Stomach smooth muscle (tissue), 2 donors: ENCODE data around the gene ADAMTS9.

Experiments
- H3K27ac ChIP-seq: one replicate; pipeline ENCODE4 v1.7.0; 2013; ENCODE audit warnings: mild to moderate bottlenecking, low read length, inconsistent platforms
- H3K27me3 ChIP-seq, 2 donors: one replicate each; pipeline ENCODE4 v1.7.0; 2013; ENCODE audit warnings: low read length in 2 of 2; ENCODE audit not compliant: insufficient read depth in 2 of 2, control insufficient read depth in 1 of 2
- H3K36me3 ChIP-seq, 2 donors: one replicate each; pipeline ENCODE4 v1.7.0; 2013; ENCODE audit warnings: low read length in 2 of 2; ENCODE audit not compliant: control insufficient read depth in 2 of 2, insufficient read depth in 2 of 2
- H3K4me1 ChIP-seq: one replicate; pipeline ENCODE4 v1.7.0; 2013; ENCODE audit warnings: low read length; ENCODE audit not compliant: control insufficient read depth, insufficient read depth
- H3K4me3 ChIP-seq, 2 donors: one replicate each; pipeline ENCODE4 v1.7.0; 2013; ENCODE audit warnings: low read length in 2 of 2
- H3K9ac ChIP-seq, 2 donors: one replicate each; pipeline ENCODE4 v1.7.0; 2013; ENCODE audit warnings: low read length in 2 of 2, mild to moderate bottlenecking in 1 of 2
- H3K9me3 ChIP-seq, 2 donors: one replicate each; pipeline ENCODE4 v1.7.0; 2013; ENCODE audit warnings: low read length in 2 of 2; ENCODE audit not compliant: control insufficient read depth in 2 of 2
- donor health status: healthy.
- donor health status: Pancreatic carcinoma.

ADAMTS9 gene

GRCh38 chr3:64715211-64715982 is 27.6 kb upstream of the ADAMTS9 start:
- H3K4me3 ChIP-seq: no peak overlapping the region
- no peaks in the 10 kb centered on the region for H3K9me3 ChIP-seq
- no peaks in the 10 kb centered on the region for H3K36me3 ChIP-seq
- H3K4me1 ChIP-seq: peaks cover 4% of the 10 kb centered on the region
- no peaks in the 10 kb centered on the region for H3K27me3 ChIP-seq
- no peak overlapping the region for H3K27ac ChIP-seq
- H3K9ac ChIP-seq: no peak overlapping the region

GRCh38 chr3:64708456-64708855 is 20.7 kb upstream of the ADAMTS9 start:
- Histone ChIP-seq H3K36me3 (no peaks in the 10 kb centered on the region), H3K9ac (no peak overlapping the region), H3K4me1 (no peaks in the 10 kb centered on the region), H3K27me3 (no peaks in the 10 kb centered on the region), H3K9me3 (no peaks in the 10 kb centered on the region), H3K27ac (no peak overlapping the region), H3K4me3 (no peak overlapping the region)

- H3K4me1 ChIP-seq: no peaks in the 10 kb centered on the region
- H3K27me3 ChIP-seq: no peaks in the 10 kb centered on the region
- H3K9ac ChIP-seq: no peak overlapping the region
- no peaks in the 10 kb centered on the region for H3K36me3 ChIP-seq
- H3K27ac ChIP-seq: no peak overlapping the region
- H3K4me3 ChIP-seq: no peak overlapping the region
- no peaks in the 10 kb centered on the region for H3K9me3 ChIP-seq
These were observed 18.1 kb upstream of the ADAMTS9 start for GRCh38 chr3:64705946-64706345.

GRCh38 chr3:64696896-64697295 is 9.1 kb upstream of the ADAMTS9 start:
- Histone ChIP-seq H3K9me3 (no peaks in the 10 kb centered on the region), H3K9ac (no peak overlapping the region), H3K36me3 (no peaks in the 10 kb centered on the region), H3K4me1 (peaks cover 6% of the 10 kb centered on the region), H3K27ac (no peak overlapping the region), H3K4me3 (no peak overlapping the region), H3K27me3 (no peaks in the 10 kb centered on the region)

GRCh38 chr3:64694114-64694513 is 6.3 kb upstream of the ADAMTS9 start:
- no peak overlapping the region for H3K27ac ChIP-seq
- no peaks in the 10 kb centered on the region for H3K27me3 ChIP-seq
- H3K9ac ChIP-seq: no peak overlapping the region
- H3K4me1 ChIP-seq: peaks cover 6% of the 10 kb centered on the region
- H3K9me3 ChIP-seq: no peaks in the 10 kb centered on the region
- H3K4me3 ChIP-seq: peak overlapping the region in 1 of 2 donors; percentile 4
- H3K36me3 ChIP-seq: no peaks in the 10 kb centered on the region

- no peaks in the 10 kb centered on the region for H3K36me3 ChIP-seq
These were observed 5.2 kb upstream of the ADAMTS9 start for GRCh38 chr3:64693031-64693430.

GRCh38 chr3:64691051-64691450 is 3.3 kb upstream of the ADAMTS9 start:
- Histone ChIP-seq H3K27me3 (no peaks in the 10 kb centered on the region), H3K4me3 (no peak overlapping the region), H3K4me1 (peaks cover 4% of the 10 kb centered on the region), H3K9me3 (no peaks in the 10 kb centered on the region), H3K27ac (no peak overlapping the region), H3K36me3 (no peaks in the 10 kb centered on the region), H3K9ac (no peak overlapping the region)

More at GRCh38 chr3:64693031-64693430, 5.2 kb upstream of the ADAMTS9 start:
- H3K9ac ChIP-seq: no peak overlapping the region
- no peaks in the 10 kb centered on the region for H3K9me3 ChIP-seq
- no peak overlapping the region for H3K27ac ChIP-seq
- no peaks in the 10 kb centered on the region for H3K27me3 ChIP-seq
- H3K4me1 ChIP-seq: peaks cover 6% of the 10 kb centered on the region
- no peak overlapping the region for H3K4me3 ChIP-seq

- Histone ChIP-seq H3K27me3 (no peaks in the 10 kb centered on the region), H3K36me3 (no peaks in the 10 kb centered on the region), H3K27ac (peak overlapping the region; percentile 99), H3K4me3 (peak overlapping the region; percentile 94 to 95), H3K9ac (peak overlapping the region; percentile 92 to 99), H3K4me1 (peaks cover 15% of the 10 kb centered on the region), H3K9me3 (no peaks in the 10 kb centered on the region)
These were observed 567 bp downstream of the ADAMTS9 start for GRCh38 chr3:64687086-64687780.

GRCh38 chr3:64686446-64686908 is 1.3 kb downstream of the ADAMTS9 start:
- Histone ChIP-seq H3K4me3 (peak overlapping the region; percentile 94 to 95), H3K27me3 (no peaks in the 10 kb centered on the region), H3K9ac (peak overlapping the region; percentile 92 to 99), H3K36me3 (no peaks in the 10 kb centered on the region), H3K27ac (peak overlapping the region; percentile 99), H3K4me1 (peaks cover 21% of the 10 kb centered on the region), H3K9me3 (no peaks in the 10 kb centered on the region)

GRCh38 chr3:64685800-64686445 is 1.9 kb downstream of the ADAMTS9 start:
- Histone ChIP-seq H3K36me3 (no peaks in the 10 kb centered on the region), H3K9me3 (no peaks in the 10 kb centered on the region), H3K4me3 (peak overlapping the region; percentile 94 to 95), H3K27me3 (no peaks in the 10 kb centered on the region), H3K27ac (peak overlapping the region; percentile 99), H3K4me1 (peaks cover 21% of the 10 kb centered on the region), H3K9ac (peak overlapping the region; percentile 99)
